SH-SY5Y (cell line): ENCODE results near the gene KANSL1.

Experiments
- GATA2 ChIP-seq: IDR thresholded peaks from 2 replicates; pipeline ENCODE4 v1.6.1; 2011; ENCODE audit warnings: mild to moderate bottlenecking, low read depth, low read length
- GATA3 ChIP-seq: IDR thresholded peaks from 2 replicates; pipeline ENCODE4 v1.6.1; 2011; ENCODE audit warnings: low read depth, mild to moderate bottlenecking, low read length, moderate library complexity

Gene KANSL1

DNA sequence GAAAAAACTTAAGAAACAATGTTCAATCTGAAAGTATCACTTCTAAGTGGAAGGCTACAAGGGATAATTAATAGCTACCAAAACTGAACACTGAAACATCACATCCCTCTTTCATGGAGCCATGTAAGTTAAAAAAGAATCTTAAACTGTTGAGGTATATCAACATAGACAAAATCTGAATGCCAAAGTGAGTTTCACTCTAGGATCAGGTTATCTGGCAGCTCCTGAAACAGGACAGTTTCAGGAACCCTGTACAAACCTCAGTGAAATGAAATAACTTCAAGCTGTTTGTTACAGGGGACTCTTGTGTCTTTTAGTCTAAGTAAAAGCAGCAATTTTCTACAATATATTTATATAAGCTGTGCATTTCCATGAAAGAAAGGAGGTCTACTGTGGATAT lies 73.2 kb downstream of the KANSL1 start:
- TF ChIP-seq GATA2, result no peak
- no peak for TF ChIP-seq GATA3

DNA sequence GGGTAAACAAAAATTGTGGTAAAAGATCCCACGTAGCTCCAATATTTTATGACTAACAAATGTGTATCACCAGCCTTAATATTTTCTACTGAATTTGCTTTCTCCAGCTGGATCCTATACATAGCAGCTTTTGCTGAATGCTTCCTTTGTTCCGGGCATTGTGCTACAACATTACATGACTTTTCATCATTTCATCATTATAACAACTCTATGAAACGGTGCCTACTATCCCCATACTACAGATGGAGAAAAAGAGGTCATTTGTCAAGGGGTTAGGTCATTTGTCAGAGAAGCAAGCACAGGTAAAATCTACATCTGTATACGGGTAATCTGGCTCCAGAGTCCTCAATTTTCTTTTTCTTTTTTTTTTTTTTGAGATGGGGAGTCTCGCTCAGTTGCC lies 74.3 kb downstream of the KANSL1 start:
- TF ChIP-seq GATA3, result no peak
- TF ChIP-seq GATA2, result no peak

DNA sequence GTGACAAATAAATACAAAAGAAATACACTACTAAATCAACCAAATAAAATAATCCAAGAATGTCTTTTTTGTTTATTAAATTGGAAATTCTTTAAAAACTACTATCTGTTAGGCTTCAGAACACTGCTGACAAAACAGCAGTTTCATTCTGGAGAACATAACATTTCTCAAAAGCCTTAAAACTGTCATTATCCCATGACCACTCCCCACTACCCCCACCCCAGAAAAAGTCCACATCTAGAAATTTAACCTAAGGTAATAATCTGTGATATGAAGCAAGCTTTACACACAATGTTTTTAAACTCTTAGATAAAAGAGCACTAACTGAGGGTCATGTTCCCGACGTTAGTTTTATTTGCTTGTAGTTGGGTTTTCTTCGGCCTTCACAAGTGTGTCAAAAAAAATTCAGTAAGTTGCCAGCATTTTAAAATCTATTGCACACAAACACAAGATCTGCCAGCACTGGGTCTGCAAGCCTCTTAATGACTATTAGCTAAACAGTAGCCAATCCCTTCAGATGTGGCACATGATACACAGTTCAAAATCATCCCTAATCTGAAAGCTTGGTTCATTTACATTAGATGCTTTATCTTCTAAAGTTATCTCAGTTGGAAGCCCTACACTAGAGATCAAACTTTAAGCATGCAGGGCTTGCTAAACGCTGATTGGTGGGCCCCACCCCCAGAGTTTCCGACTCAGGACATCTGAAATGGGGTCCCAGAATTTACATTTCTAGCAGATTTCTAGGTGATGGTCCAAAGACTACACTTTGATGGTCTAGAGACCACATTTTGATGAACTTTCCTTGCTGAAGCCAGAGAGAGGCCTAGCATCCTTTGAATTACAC lies 75.2 kb downstream of the KANSL1 start:
- no peak for TF ChIP-seq GATA3
- TF ChIP-seq GATA2, result no peak

DNA sequence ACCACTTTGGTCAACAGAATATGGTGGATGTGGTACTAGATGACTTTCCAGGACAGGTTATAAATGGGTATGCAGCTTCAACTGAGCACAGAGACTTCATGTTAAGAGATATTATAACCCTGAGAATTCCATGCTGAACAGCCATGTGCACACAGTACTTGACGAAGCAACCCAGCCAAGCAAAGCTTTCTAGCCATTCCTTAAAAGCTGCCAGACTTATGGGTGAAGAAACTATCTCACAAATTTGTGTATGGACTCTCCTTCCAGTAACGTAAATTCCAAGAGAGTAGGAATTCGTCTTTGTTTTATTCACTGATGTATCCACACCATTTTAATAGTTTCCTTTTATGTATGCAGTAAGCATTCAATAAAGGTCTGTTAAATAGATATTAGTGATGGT lies 76.1 kb downstream of the KANSL1 start:
- no peak for TF ChIP-seq GATA3
- TF ChIP-seq GATA2, result no peak

DNA sequence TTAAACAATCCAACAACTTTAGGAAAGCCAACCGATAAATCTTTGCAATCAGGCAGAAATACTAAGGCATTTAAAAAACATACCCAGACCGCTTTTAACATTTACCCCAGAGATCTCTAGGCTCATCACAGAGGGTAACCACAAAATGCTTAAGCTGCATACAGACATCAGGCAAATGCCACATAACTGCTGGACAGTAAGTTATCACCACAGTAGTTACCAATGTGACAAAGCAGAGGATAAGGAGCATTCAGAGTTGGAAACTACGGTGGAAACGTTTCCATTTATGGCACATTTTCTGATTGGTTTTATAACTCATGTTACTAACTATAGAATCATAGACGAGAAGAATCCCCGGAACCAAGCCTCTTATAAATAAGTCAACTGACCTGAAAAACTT lies 77.5 kb downstream of the KANSL1 start:
- TF ChIP-seq GATA2, result no peak
- TF ChIP-seq GATA3, result no peak

DNA sequence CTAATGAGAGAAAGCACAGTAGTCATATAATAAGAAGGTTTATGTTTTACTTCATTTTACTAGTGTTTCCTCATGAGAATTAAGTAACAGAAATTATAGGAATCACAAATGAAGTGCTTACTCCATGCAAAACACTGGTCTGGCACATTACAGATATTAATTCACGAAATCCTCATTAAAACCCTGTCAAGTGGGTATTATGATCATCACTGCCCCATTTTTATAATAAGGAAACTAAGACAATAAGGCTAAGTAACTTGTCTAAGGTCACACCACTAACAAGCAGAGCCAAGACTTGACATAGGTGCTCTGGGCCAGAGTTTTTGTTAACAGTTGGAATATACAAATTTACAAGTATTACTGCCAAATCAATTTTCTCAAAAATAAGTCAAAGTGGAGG lies 83.0 kb downstream of the KANSL1 start:
- no peak for TF ChIP-seq GATA3
- no peak for TF ChIP-seq GATA2

DNA sequence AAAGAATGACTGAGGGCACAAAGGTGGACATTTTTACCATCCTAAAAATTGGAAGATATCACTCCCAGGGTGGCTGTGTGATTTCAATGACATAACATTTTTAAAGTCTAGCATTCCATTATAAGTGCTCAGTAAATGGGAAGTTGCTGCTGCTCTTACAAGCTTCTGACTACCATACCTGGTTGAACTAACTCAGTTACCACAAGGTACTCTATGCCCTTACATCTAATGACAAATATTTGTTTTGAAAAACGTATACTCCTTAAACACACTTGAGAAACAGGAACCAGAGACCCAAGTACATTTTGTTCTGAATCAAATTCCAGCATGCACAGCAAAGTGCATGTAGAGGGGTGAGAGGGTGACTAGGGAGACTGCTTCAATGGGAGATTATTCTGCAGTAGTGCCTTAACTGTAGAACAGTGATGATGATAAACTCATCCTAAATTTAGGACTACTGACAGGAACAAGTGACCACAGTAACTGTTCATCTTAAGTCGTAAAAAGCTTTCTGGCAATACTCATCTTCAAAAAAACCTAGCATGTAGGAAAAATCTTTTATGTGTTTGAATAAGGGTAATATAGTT lies 83.5 kb downstream of the KANSL1 start:
- TF ChIP-seq GATA2 (no peak), GATA3 (no peak)

DNA sequence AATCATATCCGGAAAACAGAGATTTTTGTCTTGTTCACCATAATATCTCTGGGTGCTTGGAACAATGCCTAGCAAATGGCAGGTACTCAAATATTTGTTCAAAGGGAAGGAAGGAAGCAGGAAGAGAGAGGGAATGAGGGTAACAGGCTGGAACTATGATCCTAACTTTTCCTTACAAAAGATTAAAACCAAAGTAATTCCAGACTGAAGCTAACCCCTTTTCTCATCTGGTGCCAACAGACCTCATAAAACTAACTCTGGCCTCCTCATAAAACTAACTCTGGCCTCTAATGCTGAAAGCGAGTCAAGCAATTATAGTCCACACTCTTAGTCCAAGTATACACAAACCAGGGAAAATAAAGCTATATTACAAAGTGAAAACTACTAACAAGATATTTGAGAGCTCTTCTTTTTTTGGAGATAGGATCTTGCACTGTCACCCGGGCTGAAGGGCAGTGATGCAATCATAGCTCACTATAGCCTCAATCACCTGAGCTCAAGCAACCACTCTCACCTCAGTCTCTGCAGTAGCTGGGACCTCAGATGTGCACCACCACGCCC lies 84.6 kb downstream of the KANSL1 start:
- TF ChIP-seq GATA2 (no peak), GATA3 (no peak)

DNA sequence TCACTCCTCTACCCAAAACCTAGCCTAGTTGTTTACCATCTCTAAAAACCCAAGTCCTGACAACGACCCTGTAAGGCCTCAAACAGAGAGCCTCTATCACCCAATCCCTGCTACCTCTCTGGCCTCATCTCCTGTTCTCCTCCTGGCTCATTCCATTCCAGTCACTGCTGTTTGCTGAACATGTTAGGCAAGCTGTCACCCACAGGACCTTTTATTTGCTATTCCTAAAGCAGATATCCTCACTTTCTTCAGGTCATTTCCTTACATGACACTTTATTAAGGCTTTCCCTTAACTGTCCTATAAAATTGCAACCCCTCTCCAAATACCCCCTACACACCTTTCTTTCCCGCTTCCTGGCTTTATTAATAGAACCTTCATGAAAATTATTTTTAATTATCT lies 85.1 kb downstream of the KANSL1 start:
- TF ChIP-seq GATA3 (no peak), GATA2 (no peak)

DNA sequence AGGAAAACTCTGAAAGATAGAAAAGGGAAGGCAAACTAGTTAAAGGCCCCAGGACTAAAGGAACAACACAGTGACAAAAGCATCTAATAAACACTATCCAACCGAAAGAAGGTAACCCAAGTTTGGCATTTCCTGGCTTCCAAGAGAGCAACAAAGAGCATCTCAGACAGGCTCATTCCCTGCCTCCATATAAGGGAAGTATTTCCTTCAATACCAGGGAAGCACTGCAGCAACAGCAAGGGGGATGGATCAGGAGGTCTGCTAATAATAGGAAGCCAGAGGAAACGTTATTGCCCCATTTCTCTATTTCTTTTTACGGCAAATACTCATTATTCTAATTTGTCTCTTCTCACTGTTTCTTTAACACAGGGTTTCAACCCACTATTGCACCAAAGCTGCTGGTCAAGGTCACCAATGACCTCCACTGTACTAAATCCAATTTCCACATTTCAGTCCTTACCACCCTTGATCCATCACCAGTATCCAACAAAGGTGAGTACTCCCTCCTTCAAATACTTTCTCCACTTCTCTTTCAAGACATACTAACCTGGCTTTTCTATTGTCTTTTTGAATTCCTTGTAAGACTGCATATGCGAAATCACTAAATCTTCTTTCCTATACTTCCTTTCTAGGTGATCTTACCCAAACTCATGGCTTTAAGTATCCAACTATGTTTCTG lies 86.1 kb downstream of the KANSL1 start:
- no peak for TF ChIP-seq GATA2
- TF ChIP-seq GATA3, result no peak

DNA sequence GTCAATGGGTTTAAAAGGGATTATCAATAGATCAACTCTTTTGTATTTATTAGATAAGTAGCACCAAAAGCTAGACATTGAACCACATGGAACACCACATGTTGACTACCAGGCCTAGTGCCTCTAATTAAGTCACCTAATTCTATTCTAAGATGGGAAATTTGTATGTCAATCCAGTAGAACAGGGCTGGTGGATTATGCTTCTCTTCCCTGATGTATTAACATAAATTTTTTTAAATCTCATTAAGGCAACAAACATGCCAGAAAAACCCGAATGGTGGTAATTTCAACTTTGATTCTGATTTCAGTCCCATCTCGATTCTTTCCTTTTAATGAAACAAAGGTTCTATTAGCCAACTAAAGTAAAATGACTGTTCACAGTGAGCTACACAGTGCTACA lies 92.6 kb downstream of the KANSL1 start:
- TF ChIP-seq GATA2, result no peak

DNA sequence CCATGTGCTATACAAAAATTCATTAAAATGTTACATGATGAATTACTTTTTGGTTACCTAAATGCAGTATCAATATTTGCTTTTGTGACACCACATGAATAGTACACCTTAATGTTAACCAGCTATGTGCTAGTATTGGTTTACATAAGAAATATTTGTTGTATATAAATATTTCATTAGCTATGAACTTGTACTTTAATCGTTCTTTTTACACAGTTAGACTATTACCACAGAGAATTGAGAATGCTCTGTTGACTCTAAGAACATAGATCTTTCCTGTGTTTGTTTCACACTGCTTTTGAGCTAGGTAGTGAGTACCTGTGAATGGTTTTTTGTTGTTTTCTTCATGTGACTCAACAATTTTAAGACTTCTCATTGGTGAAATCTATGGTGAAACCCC lies 93.4 kb downstream of the KANSL1 start:
- TF ChIP-seq GATA2 (no peak), GATA3 (no peak)

DNA sequence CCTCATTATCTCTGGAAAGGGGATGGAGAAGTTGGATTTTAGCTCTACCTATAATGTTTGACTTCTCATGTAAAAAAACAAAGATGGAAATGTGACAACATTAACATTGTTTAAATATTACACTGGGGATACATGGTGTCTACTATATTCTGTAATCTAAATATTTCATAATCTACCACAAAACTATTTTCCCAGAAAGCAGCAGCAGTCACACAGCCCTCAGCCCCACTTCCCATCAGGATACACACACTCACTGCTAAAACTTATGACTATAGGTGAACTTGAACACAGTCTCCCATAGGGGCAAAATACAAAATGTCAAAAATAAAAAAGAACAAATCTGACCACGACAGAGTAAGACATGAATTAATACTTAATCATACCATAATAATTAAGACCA lies 95.7 kb downstream of the KANSL1 start:
- TF ChIP-seq GATA3, result no peak
- TF ChIP-seq GATA2, result no peak

DNA sequence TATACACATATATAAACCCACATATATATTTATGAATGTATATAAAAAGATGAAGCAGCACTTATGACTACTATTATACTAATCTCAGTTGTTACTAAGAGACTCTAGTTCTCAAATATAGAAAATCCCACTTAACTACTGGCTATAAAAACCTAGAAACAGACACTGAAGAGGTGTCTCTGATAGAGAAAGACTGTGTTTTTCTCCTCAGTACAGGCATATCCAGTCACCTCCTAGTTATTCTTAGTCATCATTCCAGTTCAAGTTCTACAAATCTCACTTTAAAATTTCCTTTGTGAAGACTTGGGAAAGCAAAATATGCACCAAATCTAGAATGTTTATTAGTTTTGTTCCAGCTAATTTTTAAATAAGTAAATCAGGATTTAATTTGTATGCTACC lies 100.2 kb downstream of the KANSL1 start:
- TF ChIP-seq GATA3 (no peak), GATA2 (no peak)

DNA sequence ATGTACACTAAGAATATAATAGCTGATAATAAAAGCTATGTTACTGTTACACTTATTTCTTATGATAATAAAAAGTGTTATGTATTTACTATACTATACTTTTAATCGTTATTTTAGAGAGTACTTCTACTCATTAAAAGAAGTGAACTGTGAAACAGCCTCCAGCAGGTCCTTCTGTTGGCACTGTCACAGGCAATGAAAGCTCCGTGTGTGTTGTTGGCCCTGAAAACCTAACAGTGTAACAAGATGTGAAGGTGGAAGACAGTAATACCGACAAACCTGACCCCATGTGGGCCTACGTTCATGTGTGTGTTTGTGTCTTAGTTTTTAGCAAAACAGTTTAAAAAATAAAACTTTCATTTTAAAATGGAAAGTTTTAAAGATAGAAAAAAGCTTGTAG lies 102.4 kb downstream of the KANSL1 start:
- TF ChIP-seq GATA3, result no peak
- TF ChIP-seq GATA2, result no peak
